ENCODE data around the gene ATP2C2.

DNA sequence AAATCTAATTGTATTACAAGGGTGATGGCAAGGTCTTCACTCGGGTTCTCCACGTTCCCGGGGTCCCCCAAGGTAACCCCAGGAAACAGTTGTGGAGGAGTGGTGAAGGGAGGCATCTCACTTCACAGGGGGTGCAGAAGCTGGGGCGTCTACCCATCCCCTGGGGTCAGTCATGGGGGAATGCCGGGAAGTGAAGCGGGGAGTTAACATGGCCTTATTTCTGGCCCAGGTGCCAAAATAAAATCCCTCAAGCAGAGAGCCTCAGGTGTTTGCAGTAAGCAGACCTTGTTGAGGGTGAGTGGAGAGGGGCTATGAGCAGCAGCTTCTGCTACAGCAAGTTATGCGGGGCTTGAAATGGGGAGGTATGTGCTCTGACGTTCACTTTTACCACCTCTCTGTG is 9.0 kb upstream of the ATP2C2 start:
- no peak for TF ChIP-seq POLR2AphosphoS5 (IDR thresholded peaks at IDR 0.05; ENCODE audit: low read depth)
- TF ChIP-seq, protein P1, sequence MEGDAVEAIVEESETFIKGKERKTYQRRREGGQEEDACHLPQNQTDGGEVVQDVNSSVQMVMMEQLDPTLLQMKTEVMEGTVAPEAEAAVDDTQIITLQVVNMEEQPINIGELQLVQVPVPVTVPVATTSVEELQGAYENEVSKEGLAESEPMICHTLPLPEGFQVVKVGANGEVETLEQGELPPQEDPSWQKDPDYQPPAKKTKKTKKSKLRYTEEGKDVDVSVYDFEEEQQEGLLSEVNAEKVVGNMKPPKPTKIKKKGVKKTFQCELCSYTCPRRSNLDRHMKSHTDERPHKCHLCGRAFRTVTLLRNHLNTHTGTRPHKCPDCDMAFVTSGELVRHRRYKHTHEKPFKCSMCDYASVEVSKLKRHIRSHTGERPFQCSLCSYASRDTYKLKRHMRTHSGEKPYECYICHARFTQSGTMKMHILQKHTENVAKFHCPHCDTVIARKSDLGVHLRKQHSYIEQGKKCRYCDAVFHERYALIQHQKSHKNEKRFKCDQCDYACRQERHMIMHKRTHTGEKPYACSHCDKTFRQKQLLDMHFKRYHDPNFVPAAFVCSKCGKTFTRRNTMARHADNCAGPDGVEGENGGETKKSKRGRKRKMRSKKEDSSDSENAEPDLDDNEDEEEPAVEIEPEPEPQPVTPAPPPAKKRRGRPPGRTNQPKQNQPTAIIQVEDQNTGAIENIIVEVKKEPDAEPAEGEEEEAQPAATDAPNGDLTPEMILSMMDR (IDR thresholded peaks at IDR 0.05; ENCODE audit: insufficient read depth, low read length), result no peak
- TF ChIP-seq SPI1 (IDR thresholded peaks at IDR 0.05; ENCODE audit: borderline replicate concordance, low read depth), result no peak

Data from HL-60 (cell line).